HG02642 (cell line): ENCODE results near the gene TXLNG.
"Not testable (repeated sequence)": the region's sequence is repeated elsewhere in the genome, so short reads cannot be mapped to it uniquely, and the experiment has no call there.

ENCODE experiments used
- ATAC-seq: cut with Tn5 transposase; IDR thresholded peaks from one replicate; pipeline ENCODE4 v1.9.1; 2021; ENCODE audit warnings: mild to moderate bottlenecking; ENCODE audit not compliant: unreplicated experiment, poor library complexity

Gene TXLNG

DNA sequence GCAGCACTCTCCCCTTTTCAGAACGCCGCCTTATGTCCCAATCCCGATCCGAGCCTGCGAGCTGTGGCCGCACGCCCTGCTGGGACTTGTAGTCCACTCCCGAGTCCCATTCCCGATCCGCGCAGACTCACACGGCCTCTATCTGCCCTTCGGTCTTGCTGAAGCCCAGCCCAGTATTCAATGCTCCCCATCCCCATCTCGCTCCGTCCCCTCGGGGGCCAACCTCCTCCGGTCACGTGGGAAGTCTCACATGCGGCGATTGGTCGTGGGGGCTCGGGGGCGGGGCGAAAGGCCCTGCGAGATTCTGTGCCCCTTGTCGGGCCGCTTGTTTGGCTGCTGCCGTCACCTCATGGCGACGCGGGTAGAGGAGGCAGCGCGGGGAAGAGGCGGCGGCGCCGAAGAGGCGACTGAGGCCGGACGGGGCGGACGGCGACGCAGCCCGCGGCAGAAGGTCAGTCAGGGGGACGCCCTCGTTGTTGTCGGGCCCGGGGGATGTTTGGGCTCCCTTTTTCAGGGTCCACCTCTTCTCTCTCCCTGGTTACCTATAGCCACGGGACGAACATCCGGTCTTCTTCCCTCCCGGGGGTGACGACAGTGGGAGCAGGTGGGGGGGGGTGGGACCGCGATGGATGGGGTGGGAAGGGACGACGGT, at the start of gene TXLNG:
Gene TXLNG, plus strand, starts transcription at position 328 of the 652 bp plus-strand sequence. Its CDS starts 22 bp downstream, at position 350.
- ATAC-seq, result peak; percentile 98

DNA sequence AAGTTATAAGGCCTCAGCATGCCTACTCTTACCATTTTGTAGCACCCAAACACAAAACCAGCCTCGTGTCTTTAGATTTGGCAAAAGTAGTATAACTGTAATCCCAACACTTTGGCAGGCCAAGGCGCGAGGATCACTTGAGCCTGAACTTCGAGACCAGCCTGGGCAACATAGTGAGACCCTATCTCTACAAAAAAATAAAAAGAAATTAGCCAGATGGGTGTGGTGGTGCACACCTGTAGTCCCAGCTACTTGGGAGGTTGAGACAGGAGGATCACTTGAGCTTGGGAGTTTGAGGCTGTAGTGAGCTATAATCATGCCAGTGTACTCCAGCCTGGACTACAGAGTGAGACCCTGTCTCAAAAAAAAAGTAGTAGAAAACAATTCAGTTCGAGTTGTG, 49.2 kb upstream of the TXLNG start:
- no peak for ATAC-seq

DNA sequence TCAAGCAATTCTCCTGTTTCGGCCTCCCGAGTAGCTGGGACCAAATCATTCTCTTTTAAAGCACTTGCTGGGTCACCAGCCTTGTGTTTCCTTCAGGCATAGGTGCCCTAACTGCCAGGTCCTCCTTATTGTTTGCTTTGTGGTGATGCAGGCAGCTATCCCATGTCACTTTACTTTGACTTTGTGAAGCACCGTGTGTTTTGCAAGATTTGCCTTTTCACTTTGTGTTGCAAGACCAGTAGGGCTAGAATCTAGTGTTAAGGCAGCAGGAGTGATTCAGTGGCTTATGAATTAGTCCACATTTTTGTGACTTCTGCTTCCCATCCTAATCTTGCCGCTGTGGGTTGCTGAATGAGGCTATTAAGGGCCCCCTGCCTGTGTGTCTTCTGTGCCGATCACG, 46.7 kb upstream of the TXLNG start:
- no peak for ATAC-seq

DNA sequence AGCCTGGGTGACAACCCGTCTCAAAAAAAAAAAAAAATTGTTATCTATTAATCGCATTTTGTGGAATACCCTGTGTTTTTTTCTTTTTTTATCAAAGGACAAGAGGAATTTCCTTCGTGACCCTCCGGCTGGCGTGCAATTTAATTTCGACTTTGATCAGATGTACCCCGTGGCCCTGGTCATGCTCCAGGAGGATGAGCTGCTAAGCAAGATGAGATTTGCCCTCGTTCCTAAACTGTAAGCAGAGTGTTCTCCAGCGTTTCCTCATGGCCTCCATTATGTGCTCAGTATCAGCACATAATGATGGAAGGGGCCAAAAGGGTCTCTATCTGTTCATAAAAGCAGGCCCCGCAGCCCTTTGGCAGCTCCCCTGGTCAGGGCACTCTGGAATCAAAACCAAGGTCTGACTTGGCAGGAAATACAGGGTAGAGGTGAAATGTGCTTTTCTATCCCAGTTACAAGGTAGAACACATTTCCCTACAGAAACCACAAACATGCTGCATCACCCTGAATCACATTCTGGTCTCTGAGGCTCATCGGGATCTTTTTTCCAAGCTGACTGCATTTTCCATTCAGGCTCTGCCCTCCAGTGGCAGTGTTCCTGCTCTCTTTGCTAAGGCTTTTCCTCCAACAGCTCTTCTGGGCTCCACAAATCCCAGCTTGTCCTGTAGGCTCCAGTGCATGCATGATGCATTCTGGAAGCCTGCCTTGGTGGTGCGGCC, 42.5 kb upstream of the TXLNG start:
- ATAC-seq, result no peak

DNA sequence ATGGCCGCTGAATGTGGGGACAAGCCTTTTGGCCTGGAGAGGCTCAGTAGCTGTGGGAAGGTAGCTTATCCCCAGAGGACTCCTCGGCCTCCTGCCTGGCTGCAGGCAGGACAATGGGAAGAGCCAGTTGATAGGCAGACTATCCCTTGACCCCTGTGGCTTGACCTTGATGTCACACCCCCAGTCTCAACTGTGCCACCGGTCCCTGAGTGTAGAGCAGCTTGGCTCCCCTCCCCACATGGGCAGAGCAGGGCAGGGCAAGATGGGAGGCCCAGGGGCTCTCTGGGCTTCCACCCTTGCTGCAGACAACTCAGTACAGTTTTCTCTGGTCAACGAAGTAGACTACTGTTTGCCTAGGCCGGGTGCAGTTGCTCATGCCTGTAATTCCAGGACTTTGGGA, 41.2 kb upstream of the TXLNG start:
- no peak for ATAC-seq

DNA sequence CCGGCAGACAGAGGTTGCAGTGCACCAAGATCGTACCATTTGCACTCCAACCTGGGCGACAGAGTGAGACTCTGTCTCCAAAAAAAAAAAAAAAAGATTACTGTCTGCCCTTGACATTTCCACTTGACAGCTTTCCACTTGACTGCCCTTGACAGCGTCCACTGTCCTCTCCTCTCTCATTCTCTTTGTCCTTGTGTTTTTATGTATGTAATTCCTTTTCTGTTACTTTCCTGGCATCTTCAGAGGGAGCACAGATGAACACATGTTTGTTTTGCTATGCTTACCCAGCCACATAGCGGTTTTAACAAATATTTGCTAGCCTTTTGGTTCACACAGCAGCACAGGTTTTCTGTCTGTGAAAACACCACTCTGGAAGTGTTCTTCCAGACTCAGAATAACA, 40.6 kb upstream of the TXLNG start:
- ATAC-seq, result no peak

DNA sequence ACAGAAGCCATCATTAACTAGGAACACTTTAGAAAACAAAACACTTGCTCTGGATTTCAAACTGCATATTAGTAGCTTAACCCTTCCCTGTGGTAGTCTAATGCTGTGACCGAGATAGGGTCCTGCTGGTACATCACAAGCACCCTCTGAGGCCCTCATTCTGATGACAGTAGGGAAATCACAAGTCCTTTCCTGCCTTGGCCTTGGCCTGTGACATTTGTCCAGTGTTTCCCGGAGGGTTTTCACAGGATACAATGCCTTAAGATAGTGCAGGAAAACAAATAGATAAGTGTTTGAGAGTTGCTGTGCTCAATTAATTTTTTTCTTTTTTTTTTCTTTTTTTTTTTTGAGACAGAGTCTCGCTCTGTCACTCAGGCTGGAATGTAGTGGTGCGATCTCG, 37.8 kb upstream of the TXLNG start:
- no peak for ATAC-seq

DNA sequence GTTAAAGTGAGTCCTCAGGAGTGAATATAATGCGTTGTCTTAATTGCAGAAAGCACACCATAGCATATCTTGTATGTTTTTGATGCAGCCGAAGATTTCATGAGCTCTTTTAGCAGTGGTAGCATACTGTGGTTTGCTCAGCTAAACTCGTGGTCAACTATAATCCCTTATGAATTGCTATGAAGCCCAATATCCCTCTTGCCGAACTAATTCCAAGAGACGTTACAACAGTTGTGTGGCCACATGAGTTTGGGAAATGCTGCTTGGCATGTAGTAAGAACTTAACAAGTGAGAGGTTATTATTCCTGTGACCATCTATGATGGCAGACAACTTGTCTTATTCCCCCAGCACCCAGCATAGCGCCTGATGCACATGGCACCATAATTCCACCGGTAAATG, 36.1 kb upstream of the TXLNG start:
- ATAC-seq, result no peak

DNA sequence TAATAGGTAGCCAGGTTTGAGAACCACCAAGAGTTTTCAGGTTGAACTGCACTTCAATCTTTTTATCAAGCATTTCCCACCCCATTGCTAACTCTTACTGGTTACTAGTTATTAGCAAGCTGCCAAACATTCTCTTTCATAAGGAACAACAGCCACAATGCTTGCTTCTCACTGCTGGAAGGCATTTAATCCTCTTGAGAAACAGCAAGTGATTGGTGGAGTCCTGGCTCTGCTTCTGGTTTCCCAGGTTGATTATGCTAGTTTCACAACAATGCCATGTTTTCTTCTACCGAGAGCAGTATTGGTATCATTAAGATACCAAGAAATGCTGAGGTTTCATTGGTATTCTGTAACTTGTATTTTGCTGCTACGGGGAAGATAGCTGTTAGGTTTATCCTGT, 32.2 kb upstream of the TXLNG start:
- no peak for ATAC-seq

DNA sequence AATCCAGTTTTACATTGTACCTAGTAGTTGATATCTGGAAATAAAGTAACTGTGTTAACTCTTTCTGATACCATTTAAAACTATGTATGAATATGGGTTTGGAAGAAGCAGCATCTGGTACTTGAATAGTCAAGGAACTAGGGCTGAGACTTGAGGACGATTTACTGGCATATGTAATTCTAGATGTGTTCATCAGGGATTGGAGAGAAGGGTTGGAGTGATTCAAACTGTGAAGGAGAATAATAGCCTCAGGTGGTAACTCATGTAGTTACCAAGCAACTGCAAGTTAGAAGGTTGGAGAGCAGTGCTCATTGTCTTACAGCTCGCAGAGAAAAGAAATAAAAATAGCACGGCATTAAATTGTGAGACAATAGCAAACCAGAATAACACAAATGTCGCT, 29.5 kb upstream of the TXLNG start:
- no peak for ATAC-seq

DNA sequence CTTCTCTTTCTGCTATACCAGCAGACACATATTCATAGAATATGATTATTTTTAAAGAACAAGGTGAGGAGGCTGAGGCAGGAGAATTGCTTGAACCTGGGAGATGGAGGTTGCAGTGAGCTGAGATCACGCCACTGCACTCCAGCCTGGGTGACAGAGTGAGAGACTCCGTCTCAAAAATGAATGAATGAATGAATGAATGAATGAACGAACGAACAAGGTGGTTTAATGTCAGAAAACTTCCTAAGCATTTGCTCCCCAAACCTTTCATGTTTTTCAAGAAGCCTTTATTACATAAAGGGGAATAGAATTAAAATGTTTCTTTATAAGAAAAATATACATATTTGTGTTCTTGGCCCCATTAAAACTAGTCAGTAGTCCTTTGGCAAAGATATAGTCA, 24.8 kb upstream of the TXLNG start:
- not testable (repeated sequence) for ATAC-seq

DNA sequence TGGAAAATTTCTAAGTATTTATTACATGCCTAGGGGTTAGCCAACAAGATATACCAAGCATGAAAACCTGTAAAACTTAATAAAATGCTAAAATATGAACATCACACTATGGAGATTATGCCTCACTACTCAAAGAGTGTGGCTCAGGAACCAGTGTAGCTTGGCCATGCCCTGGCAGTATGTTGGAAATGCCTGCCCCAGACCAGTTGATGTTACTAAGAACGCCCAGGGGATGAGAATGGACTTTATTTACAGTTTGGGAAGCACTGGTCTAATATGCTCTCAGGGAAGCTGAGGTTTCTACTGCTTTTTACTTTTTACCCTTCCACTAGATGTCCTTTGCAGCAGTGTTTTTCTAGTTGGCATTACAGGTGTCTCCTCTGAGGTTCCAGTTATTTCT, 23.7 kb upstream of the TXLNG start:
- ATAC-seq, result no peak

DNA sequence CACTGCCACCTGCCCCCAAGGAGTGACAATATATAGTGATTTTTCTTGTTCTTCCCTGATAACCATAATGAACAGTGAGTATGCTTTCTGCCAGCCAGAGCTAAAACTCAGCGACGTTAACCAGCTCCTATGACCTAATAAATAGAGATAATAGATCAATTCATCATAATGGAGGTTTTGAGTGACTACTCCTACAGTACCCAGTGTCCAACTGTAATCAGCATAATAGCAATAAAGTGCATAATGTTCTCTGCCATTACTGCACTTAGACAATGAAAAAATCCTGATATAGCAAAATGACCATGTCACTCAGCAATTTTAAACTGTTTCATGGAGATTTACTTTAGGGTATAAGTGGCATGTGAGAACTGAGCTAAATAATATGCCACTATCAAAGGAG, 20.7 kb upstream of the TXLNG start:
- ATAC-seq, result no peak

DNA sequence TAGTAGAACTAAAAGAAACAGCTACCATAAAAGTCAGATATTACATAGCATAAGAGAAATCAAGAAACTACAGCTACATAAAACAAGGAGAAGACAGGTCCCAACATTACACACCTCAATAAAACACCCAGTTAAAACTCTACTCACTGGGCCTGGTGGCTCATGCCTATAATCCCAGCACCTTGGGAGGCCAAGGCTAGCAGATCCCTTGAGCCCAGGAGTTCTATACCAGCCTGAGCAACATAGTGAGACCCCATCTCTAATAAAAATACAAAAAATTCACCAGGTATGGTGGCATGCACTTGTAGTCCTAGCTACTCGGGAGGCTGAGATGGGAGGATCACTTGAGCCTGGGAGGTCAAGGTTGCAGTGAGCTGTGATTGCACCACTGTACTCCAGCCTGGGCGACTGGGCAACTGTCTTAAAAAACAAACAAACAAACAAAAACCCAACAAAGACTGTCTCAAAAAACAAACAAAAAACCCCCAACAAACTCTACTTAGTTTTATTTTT, 15.2 kb upstream of the TXLNG start:
- ATAC-seq, result no peak

DNA sequence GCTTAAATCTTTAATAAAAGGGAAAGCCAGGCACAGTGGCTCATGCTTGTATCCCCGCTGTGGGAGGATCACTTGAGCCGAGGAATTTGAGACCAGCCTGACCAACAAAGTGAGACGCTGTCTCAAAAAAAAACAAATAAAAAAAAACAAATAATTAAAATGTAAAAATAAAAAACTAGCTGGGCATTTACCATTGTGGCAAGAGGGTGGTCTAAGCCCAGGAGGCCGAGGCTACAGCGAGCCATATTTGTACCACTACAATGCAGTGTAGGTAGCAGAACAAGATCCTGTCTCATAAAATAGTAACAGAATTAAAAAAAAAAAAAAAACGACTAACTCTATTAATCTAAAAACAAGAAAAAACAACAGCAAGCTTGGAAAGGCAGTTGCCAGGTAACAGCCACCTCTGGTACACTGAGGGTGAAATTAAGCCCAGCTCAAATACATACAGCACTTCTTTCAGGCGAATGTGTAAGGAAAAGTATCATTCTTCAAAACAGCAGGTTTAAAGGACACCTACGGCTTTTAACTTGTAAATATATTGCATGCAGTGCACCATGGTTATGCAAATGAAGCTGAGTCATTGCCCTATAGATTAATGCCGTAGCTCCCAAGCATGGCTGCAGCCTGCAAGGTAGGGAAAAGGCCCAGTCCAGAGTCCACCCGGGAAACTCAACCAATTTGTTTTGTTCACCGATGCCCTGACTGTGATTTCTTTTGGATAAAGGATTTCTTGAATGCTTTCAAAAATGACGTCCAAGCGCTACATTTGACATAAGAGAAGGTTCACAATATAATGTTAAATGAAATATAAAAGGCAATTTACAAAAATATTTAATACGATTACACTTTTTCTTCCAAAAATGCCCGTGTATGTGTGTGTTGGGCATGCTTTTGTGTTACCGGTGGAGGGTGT, 14.5 kb upstream of the TXLNG start:
- ATAC-seq, result no peak

DNA sequence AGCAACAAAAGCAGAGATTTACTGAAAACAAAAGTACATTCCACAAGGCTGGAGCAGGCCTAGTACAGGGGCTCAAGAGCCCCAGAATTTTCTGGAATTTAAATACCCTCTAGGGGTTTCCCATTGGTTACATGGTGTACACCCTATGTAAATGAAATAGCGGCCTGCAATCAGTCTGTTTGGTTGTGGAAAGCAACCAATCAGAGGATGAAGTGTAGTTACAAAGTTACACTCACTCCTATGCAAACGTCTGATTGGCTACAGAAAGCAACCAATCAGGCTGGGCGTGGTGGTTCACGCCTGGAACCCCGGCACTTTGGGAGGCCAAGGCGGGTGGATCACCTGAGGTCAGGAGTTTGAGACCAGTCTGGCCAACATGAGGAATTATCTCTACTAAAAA, 13.8 kb upstream of the TXLNG start:
- no peak for ATAC-seq

DNA sequence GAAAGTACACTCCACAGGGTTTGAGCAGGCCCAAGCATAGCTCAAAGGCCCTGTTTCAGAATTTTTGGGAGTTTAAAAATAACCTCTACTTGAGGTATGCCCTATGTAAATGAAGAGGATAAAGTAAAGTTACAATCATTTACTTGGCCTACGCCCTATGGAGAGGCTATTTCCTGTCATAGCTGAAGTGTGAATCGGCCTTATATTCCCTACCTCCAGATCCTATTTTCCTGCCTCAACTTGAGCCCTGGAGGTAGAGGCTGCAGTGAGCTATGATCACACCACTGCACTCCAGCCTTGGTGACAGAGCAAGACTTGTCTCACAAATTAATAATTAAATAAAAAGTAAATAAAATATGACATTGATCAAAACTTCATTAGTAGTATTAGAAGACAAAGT, 11.5 kb upstream of the TXLNG start:
- no peak for ATAC-seq

DNA sequence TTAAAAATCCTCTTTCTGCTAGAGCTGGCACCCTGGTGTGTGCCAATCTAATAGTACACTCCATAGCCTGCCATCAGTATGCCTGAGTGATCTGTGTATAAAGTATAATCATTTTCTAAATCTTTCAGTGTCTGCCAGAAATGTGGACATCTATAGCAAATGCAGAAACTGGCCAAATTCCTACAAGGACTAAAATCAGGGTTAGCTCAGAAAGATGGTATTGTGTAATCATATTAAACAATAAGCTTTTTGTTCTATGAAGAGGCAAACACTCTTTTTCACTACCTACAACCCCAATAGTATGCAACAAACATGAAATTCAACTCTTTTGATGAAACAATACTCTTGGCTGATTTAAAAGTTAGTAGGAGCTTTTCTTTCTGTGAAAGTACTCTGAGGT, 7.7 kb upstream of the TXLNG start:
- ATAC-seq, result no peak

DNA sequence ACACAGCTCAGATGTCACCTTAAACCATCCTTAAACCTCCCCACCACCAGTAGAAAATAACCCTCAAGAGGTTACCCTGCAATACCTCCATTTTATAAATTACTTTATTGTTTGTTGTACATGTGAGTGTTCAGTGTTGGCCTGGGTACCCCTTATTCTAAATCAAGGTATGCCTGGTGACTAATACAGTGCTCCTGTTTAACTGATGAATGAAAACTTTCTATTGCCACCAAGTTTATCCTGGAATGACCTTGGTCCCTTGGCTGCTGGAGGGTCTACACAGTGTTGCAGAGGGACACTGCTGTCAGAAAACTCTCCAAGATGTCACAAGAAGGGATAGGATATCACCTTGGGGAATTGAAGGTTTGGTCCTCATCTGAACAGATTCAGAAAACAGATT, 7.3 kb upstream of the TXLNG start:
- no peak for ATAC-seq

DNA sequence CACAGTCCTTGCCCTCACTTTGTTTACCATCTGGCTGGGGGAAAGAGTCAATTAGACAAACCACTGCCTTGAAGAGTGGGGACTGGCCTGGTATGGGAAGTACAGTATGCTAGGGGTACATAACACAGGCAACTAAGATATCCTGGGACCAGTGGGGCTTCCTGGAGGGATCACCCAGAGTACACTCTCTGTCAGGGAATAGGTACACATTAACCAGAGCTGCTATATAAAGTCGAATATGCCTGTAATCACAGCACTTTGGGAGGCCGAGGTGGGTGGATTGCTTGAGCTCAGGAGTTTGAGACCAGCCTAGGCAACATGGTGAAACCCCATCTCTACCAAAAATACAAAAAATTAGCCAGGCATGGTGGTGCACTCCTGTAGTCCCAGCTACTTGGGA, 6.5 kb upstream of the TXLNG start:
- not testable (repeated sequence) for ATAC-seq

DNA sequence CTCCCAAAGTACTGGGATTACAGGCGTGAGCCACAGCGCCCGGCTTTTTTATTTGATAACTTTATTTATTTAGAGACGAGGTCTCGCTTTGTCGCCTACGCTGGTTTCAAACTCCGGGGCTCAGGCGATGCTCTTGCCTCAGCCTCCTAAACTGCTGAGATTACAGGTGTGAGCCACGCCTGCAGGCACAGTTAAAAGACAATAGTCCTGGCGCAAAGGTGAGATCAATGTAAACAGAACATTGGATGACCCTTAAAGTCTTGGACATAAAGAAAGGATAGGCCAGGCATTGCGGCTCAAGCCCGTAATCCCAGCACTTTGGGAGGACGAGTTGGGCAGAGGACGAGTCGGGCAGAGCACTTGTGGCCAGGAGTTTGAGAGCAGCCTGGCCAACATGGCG, 2.8 kb upstream of the TXLNG start:
- ATAC-seq, result no peak
